NCI-H187 (cell line): ENCODE data around the gene S100A16.
"Not testable (repeated sequence)": the region's sequence is repeated elsewhere in the genome, so short reads cannot be mapped to it uniquely, and the experiment has no call there.

Experiments used
- DNase-seq, 2 experiments: peaks; one replicate each; lab custom pipeline; 2025; lab: John Stamatoyannopoulos, UW

Gene S100A16, protein sequence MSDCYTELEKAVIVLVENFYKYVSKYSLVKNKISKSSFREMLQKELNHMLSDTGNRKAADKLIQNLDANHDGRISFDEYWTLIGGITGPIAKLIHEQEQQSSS

GRCh38 chr1:153612755-153613331, at the start of gene S100A16:
Gene S100A16, minus strand, starts transcription at chr1:153613137. Its CDS starts 4,986 bp downstream, at chr1:153608151.
- no peak for DNase-seq

DNA sequence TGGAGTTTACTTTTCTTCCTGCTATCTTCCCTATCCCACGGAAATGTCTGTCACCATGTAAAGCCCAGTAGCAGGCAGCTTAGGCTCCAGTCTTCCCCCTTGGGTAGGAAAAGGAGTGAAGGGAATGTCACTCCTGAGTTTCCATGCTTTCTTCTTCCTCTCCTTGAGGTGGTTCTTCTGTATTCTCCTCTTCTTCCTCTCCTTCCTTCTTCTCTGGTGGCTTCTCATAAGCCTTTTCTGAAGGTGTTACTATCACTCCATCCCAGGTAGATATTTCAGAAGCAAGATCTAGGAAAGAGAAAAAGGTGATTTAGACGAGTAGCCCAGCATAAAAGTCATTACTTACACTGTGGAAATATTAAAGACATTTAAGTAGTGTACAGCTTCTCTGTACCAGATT, 49.3 kb upstream of the S100A16 start:
- no peak for DNase-seq

GRCh38 chr1:153661111-153661708, 48.3 kb upstream of the S100A16 start:
- no peak for DNase-seq

DNA sequence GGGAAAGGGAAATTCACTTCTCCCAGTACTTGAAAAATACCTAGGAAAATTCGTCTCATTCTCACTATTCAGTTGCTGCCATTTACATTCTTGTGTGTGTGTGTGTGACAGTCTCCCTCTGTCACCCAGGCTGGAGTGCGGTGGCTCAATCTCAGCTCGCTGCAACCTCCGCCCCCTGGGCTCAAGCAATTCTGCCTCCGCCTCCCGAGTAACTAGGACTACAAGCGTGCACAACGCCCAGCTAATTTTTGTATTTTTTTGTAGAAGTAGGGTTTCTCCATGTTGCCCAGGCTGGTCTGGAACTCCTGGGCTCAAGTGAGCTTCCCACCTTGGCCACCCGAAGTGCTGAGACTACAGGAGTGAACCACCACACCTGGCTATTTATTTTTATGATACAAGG, 46.7 kb upstream of the S100A16 start:
- DNase-seq: no peak

DNA sequence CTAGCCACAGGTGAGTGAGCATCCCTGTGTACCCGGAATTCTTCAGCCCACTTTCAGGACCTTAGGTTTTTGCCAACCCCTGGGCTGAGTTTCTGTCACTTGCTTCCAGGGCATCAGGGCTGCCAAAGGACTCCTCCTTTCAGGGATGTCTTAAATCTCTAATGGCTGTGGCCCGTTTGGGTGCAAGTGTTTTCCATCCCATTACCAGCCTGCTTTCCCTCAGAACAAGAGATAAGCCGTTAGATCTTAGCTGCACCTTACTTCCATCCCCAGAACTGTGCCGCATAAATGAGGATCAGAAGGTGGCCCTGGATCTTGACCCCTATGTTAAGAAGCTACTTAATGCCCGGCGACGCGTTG, 46.2 kb upstream of the S100A16 start:
- no peak for DNase-seq

- DNase-seq: peak; percentile 93 to 95
Observed at GRCh38 chr1:153658400-153659174, 45.6 kb upstream of the S100A16 start, which contains the start of gene SNAPIN. Gene SNAPIN, plus strand, starts transcription at chr1:153658703. Its CDS starts 41 bp downstream, at chr1:153658744.

GRCh38 chr1:153655333-153655732, 42.4 kb upstream of the S100A16 start:
- no peak for DNase-seq

- DNase-seq: no peak
Observed at GRCh38 chr1:153652805-153653500, 40.0 kb upstream of the S100A16 start.

DNA sequence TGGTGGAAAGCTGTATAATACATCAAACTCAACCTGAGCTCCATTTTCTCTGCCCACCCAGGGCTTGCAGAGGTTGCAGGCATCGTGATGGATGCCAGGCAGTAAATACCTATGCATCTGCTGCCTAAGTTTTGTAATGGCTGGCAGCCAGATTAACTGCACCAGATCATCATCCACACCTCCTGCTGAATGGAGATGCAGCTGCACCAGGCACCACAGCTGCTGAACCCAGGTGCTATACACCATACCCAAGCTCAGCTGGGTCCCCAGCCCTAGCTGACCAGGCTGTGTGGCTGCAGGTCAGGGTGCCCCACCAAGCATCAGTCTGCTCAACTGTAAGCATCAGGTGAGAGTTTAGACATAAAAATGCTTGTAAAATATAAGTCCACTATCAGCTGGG, 38.8 kb upstream of the S100A16 start:
- DNase-seq: no peak

DNA sequence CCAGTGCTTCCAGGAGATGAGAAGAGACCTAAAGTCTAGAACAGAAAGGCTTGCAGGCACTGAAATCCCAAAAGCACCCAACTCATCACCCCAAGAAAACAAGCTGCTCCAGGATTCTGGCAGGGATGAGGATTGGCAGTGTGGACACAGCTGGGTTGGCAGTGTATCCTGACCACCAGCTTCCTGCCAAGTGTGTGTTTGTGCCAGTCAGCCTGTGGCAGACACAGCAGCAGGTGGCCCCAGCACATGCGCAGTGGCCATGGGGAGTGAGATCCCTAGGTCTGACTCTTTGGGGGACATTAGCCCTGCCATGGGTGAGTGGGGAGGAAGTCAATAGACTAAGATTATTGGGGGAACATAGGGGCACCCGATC, 36.9 kb upstream of the S100A16 start:
- no peak for DNase-seq

- DNase-seq: no peak
Observed at GRCh38 chr1:153649137-153649862, 36.4 kb upstream of the S100A16 start.

- no peak for DNase-seq
Observed at GRCh38 chr1:153648000-153648643, 35.2 kb upstream of the S100A16 start.

DNA sequence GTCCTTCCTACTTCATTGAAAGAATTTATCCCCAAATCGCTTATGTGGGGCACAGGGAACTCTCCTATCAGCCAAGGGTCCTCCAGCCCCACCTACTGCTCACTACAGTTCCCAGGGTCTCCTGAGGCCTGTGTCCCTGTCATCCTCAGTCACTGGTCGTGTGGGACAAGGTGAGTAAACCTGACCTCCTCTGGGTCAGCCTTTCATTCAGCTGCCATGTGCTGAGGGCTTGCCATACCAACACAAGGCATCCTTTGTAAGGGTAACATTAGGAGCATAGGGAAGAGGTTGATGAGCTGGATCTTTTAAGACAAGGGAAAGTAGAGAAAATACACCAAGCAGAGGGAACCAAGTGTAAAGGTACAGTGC, 34.4 kb upstream of the S100A16 start:
- DNase-seq: no peak

DNA sequence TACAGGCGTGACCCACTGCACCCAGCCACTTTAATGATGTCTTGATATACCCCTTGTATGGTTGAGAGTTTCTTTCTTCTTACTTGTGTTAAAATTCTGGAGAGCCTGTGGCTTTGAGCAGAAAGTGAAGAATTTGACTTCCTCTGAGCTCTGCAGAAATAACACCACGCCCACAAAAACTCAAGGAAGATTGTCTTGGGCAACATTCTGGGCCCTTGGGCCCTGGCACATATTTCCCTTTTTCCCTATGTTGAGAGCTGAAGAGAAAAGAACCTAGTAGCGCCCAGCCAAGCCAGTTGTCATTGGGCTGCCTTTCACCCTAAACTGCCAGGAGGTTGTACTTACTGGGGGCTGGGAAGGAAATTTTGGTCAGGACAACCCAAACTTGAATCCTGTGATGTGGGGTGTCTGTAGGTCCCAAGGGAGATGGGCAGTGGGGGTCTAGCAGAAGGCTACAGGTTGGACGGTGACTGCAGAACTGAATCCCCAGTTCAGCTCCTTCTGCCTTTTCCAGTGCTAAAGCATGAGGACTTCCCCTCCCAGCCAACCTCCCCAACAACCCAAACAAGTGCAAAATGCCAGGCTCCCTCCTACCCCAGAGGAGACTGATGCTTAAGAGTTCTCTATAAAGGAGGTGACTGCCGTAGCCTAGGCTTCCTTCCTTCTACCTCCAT, 33.9 kb upstream of the S100A16 start:
- DNase-seq: no peak

GRCh38 chr1:153643816-153644215, 30.9 kb upstream of the S100A16 start:
- no peak for DNase-seq

- no peak for DNase-seq
Observed at GRCh38 chr1:153643100-153643499, 30.2 kb upstream of the S100A16 start.

DNA sequence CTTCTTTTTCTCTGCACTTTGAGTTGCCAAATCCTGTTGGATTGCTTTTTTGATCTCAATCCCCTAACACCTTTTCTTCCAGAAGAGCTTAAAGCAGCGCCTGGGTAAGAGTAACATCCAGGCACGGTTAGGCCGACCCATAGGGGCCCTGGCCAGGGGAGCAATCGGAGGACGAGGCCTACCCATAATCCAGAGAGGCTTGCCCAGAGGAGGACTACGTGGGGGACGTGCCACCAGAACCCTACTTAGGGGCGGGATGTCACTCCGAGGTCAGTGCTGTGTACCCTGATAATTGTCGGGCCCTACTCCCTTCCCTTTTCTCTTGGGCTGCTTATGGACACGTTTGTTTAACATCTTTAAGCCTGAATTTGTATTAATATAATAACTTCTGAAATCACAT, 29.2 kb upstream of the S100A16 start:
- DNase-seq: no peak

- no peak for DNase-seq
Observed at GRCh38 chr1:153640861-153641260, 27.9 kb upstream of the S100A16 start.

- DNase-seq: not testable (repeated sequence)
Observed at GRCh38 chr1:153640213-153640612, 27.3 kb upstream of the S100A16 start.

DNA sequence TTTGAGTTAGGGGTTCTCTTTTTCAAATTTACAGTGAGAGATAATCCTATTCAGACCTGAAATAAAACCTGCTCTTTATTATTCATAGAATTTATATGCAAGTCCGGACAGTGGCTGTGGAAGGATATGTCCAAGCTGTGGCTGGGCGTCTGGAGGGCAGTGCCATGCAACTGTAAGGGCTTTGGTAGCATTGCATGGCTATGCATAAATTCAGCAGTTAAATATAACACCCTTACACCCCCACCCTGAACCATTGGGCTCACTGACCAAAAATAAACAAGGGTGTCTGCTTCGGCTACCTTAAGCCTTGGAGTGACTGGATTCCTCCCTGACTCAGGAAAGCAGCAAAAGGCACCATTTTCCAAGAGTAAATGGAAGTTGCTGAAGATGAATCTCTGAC, 26.3 kb upstream of the S100A16 start:
- no peak for DNase-seq

DNA sequence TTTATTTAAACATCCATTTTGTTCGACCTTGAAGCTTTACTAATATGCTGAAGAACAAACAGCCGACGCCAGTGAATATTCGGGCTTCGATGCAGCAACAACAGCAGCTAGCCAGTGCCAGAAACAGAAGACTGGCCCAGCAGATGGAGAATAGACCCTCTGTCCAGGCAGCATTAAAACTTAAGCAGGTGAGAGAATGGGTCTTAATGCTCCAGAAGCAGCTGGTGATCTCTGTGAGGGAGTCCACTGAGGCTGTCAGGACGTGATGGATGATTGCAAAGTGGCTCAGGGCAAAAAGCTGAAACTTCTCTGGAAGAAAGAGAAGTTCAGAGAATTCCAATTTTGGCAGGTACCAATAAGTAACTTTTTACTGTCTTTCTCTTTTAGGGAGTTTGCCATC, 25.3 kb upstream of the S100A16 start:
- DNase-seq: no peak
